IMR-90 (cell line): ENCODE data around the gene COL1A1. TPM values are rescaled to one million over a fixed set of nuclear protein-coding genes. Genes with fewer than 3 reads are reported as not detected.

Source experiments
- ATAC-seq: fragments of 200-7000 bp; cut with Tn5 transposase; 2 replicates; pipeline ENCODE4 v1.9.1; 2020; ENCODE audit warnings: low read depth, mild to moderate bottlenecking, moderate library complexity
- BruUV-seq: library from RNA; stranded (reverse); fragments of 400-500 nt; replicated peaks from 2 replicates; lab custom pipeline; 2021; lab: Mats Ljungman, UMichigan
- CTCF ChIA-PET: fragments of 300-600 bp; formaldehyde crosslinking; extraction: SDS; loops from one replicate; lab custom pipeline; 2021; ENCODE audit warnings: antibody characterized with exemption; lab: Yijun Ruan, JAX
- POLR2A ChIA-PET: fragments of 300-600 bp; sonication (Branson Sonifier 250); formaldehyde crosslinking; loops from one replicate; lab custom pipeline; 2022; ENCODE audit warnings: antibody characterized with exemption; ENCODE audit not compliant: unreplicated experiment; lab: Charles Lee
- DNase-seq: peaks from one replicate; pipeline ENCODE4 v3.0.0; 2013
- H2AFZ ChIP-seq: replicated peaks from 2 replicates; pipeline ENCODE3; 2013; ENCODE audit warnings: low read length, mild to moderate bottlenecking; ENCODE audit not compliant: poor library complexity
- H2AK5ac ChIP-seq: 2 replicates; pipeline ENCODE4 v1.6.1; 2013; ENCODE audit warnings: low read depth, low read length, inconsistent platforms
- H2AK9ac ChIP-seq: replicated peaks from 2 replicates; pipeline ENCODE3; 2013; ENCODE audit warnings: mild to moderate bottlenecking, low read depth, low read length, moderate library complexity; ENCODE audit not compliant: poor library complexity
- H2BK120ac ChIP-seq: 2 replicates; pipeline ENCODE4 v1.6.1; 2013; ENCODE audit warnings: low read depth, low read length, inconsistent platforms
- H2BK15ac ChIP-seq: 3 replicates; pipeline ENCODE4 v1.6.1; 2013; ENCODE audit warnings: low read depth, low read length, inconsistent platforms
- H2BK20ac ChIP-seq: 2 replicates; pipeline ENCODE4 v1.6.1; 2013; ENCODE audit warnings: low read depth, mild to moderate bottlenecking, inconsistent platforms, low read length, moderate library complexity
- H2BK5ac ChIP-seq: 2 replicates; pipeline ENCODE4 v1.6.1; 2013; ENCODE audit warnings: mild to moderate bottlenecking, low read depth, low read length, inconsistent platforms; ENCODE audit not compliant: poor library complexity, severe bottlenecking
- H3K14ac ChIP-seq: replicated peaks from 2 replicates; pipeline ENCODE4 v1.6.1; 2013; ENCODE audit warnings: low read depth, low read length, inconsistent platforms
- H3K18ac ChIP-seq: 2 replicates; pipeline ENCODE4 v1.6.1; 2013; ENCODE audit warnings: low read depth, low read length, control low read depth
- H3K23ac ChIP-seq: 2 replicates; pipeline ENCODE4 v1.6.1; 2013; ENCODE audit warnings: low read depth, low read length, inconsistent platforms
- H3K27ac ChIP-seq: 2 replicates; pipeline ENCODE4 v1.5.1; 2013; ENCODE audit warnings: mild to moderate bottlenecking, control low read depth, low read length; ENCODE audit not compliant: insufficient read depth
- H3K27me3 ChIP-seq: 2 replicates; pipeline ENCODE4 v1.6.1; 2013; ENCODE audit warnings: low read length; ENCODE audit not compliant: control insufficient read depth, insufficient read depth
- H3K36me3 ChIP-seq: 2 replicates; pipeline ENCODE4 v1.6.1; 2013; ENCODE audit warnings: low read length, mixed read lengths; ENCODE audit not compliant: control insufficient read depth, insufficient read depth
- H3K4ac ChIP-seq: 2 replicates; pipeline ENCODE4 v1.6.1; 2013; ENCODE audit warnings: low read depth, low read length, inconsistent platforms
- H3K4me1 ChIP-seq: 2 replicates; pipeline ENCODE4 v1.6.1; 2013; ENCODE audit warnings: low read length, mixed read lengths; ENCODE audit not compliant: control insufficient read depth, insufficient read depth
- H3K4me2 ChIP-seq: 2 replicates; pipeline ENCODE4 v1.6.1; 2013; ENCODE audit warnings: low read depth, mild to moderate bottlenecking, control low read depth, low read length, moderate library complexity
- H3K4me3 ChIP-seq: 2 replicates; pipeline ENCODE4 v1.5.1; 2013; ENCODE audit warnings: low read depth, mild to moderate bottlenecking, control low read depth, low read length, moderate library complexity; ENCODE audit not compliant: insufficient read depth
- H3K56ac ChIP-seq: 2 replicates; pipeline ENCODE4 v1.6.1; 2013; ENCODE audit warnings: low read length, inconsistent platforms; ENCODE audit not compliant: insufficient read depth; ENCODE audit errors: extremely low read depth
- H3K79me1 ChIP-seq, 2 experiments: 2 replicates each; pipeline ENCODE4 v1.6.1; 2013; ENCODE audit warnings: low read length in 2 of 2, inconsistent platforms in 1 of 2, low read depth in 1 of 2
- H3K9ac ChIP-seq: 2 replicates; pipeline ENCODE4 v1.6.1; 2013; ENCODE audit warnings: low read depth, low read length, control low read depth
- H3K9me1 ChIP-seq: 2 replicates; pipeline ENCODE4 v1.6.1; 2013; ENCODE audit warnings: low read length, inconsistent platforms; ENCODE audit not compliant: insufficient read depth
- H3K9me3 ChIP-seq: 2 replicates; pipeline ENCODE4 v1.6.1; 2013; ENCODE audit warnings: low read length; ENCODE audit not compliant: control insufficient read depth, insufficient read depth
- H4K20me1 ChIP-seq: 2 replicates; pipeline ENCODE4 v1.6.1; 2013; ENCODE audit warnings: low read length, inconsistent platforms; ENCODE audit not compliant: insufficient read depth
- H4K5ac ChIP-seq: 2 replicates; pipeline ENCODE4 v1.6.1; 2013; ENCODE audit warnings: mild to moderate bottlenecking, low read depth, low read length, control low read depth
- H4K8ac ChIP-seq, 2 experiments: 2 replicates each; pipeline ENCODE4 v1.6.1; 2013; ENCODE audit warnings: low read depth in 2 of 2, low read length in 2 of 2, control low read depth in 1 of 2, inconsistent platforms in 1 of 2
- H4K91ac ChIP-seq: 2 replicates; pipeline ENCODE4 v1.6.1; 2013; ENCODE audit warnings: low read depth, low read length, inconsistent platforms; ENCODE audit not compliant: insufficient read depth
- BHLHE40 ChIP-seq: fragments of 150-350 bp; IDR thresholded peaks from 2 replicates; pipeline ENCODE4 v1.6.1; 2016; ENCODE audit warnings: mild to moderate bottlenecking, low read depth, low read length
- CTCF ChIP-seq: conservative IDR thresholded peaks from 2 replicates; pipeline ENCODE4 v1.5.1; 2012; ENCODE audit warnings: mild to moderate bottlenecking, low read depth, low read length, improper control_type of control experiment
- ELK1 ChIP-seq: fragments of 150-350 bp; IDR thresholded peaks from 2 replicates; pipeline ENCODE4 v1.6.1; 2016; ENCODE audit warnings: low read depth, mild to moderate bottlenecking, low read length, moderate library complexity, borderline replicate concordance
- MXI1 ChIP-seq: IDR thresholded peaks from 2 replicates; pipeline ENCODE4 v1.6.1; 2012; ENCODE audit warnings: low read depth, mild to moderate bottlenecking, low read length, moderate library complexity, borderline replicate concordance
- NFE2L2 ChIP-seq: fragments of 150-350 bp; IDR thresholded peaks from 2 replicates; pipeline ENCODE4 v1.6.1; 2016; ENCODE audit warnings: low read depth, mild to moderate bottlenecking, low read length
- POLR2A ChIP-seq: IDR thresholded peaks from 2 replicates; pipeline ENCODE4 v1.6.1; 2012; ENCODE audit warnings: mild to moderate bottlenecking, low read depth, low read length
- RAD21 ChIP-seq: IDR thresholded peaks from 2 replicates; pipeline ENCODE4 v1.6.1; 2012; ENCODE audit warnings: low read length, improper control_type of control experiment
- RCOR1 ChIP-seq: IDR thresholded peaks from 2 replicates; pipeline ENCODE4 v1.6.1; 2012; ENCODE audit warnings: mild to moderate bottlenecking, low read length, improper control_type of control experiment; ENCODE audit not compliant: insufficient replicate concordance
- RFX5 ChIP-seq: IDR thresholded peaks from 2 replicates; pipeline ENCODE4 v1.8.0; 2012; ENCODE audit warnings: low read depth, mild to moderate bottlenecking, low read length, moderate library complexity
- SMC3 ChIP-seq: fragments of 150-350 bp; IDR thresholded peaks from 2 replicates; pipeline ENCODE4 v1.6.1; 2016; ENCODE audit warnings: low read depth, mild to moderate bottlenecking, antibody characterized with exemption, low read length, moderate library complexity
- WGBS, 2 experiments: methylation state at CpG; one replicate each; pipeline versions ENCODE4 v1.1.5 to v1.1.7; 2013; ENCODE audit warnings: missing lambda C conversion rate in 2 of 2; ENCODE audit not compliant: insufficient read length in 1 of 2; ENCODE audit errors: extremely low coverage in 2 of 2; 5-methylcytosine and 5-hydroxymethylcytosine counted together
- dilution Hi-C: fragments of 300-500 bp; cut with HindIII; formaldehyde crosslinking; loops from one replicate; pipeline ENCODE4 v1.14.3; 2018; ENCODE audit warnings: low sequenced_read_pairs; ENCODE audit not compliant: unreplicated experiment
- in situ Hi-C: fragments of 300-500 bp; cut with MboI; formaldehyde crosslinking; loops from 3 replicates; pipeline ENCODE4 v1.14.3; 2019; ENCODE audit warnings: low sequenced_read_pairs, inconsistent platforms, mixed read lengths
- intact Hi-C: fragments of 100-400 bp; cut with micrococcal nuclease; formaldehyde crosslinking; loops from 2 replicates; pipeline ENCODE4 v1.10.0; 2022
- polyA plus RNA-seq, 3 experiments: library from polyadenylated mRNA; depleted of rRNA; stranded (reverse); fragments of >200 nt; gene quantifications; 2 replicates each; pipeline ENCODE4 v1.2.3, GENCODE V29; 2012; ENCODE audit warnings: low replicate concordance in 1 of 3
- total RNA-seq: library from RNA; depleted of rRNA; stranded (reverse); fragments of >200 nt; gene quantifications from 2 replicates; pipeline ENCODE4 v1.2.3, GENCODE V29; 2012

COL1A1 gene
- total and polyA plus RNA-seq, 2 of the 4 experiments (the other 2 are of a cell fraction), result 2,180 to 4,350 TPM

- Histone ChIP-seq H4K5ac (peak overlapping the region; percentile 83), H3K4ac (peak overlapping the region; percentile 100), H3K27me3 (no peaks in the 10 kb centered on the region), H3K9me1 (0 out of 2 replicates have a peak, but pooled peaks cover 3% of the 10 kb centered on the region), H3K23ac (peak overlapping the region; percentile 100), H3K56ac (peak overlapping the region; percentile 92), H4K8ac (peak overlapping the region; percentile 65 to 97), H3K4me2 (peak overlapping the region; percentile 5; the same call in 1 of the 2 replicates), H2AFZ (peak overlapping the region; percentile 48), H4K20me1 (peaks cover 92% of the 10 kb centered on the region), H3K27ac (peak overlapping the region; percentile 99), H2BK120ac (peak overlapping the region; percentile 50), H2BK20ac (peak overlapping the region; percentile 24; the same call in 1 of the 2 replicates), H3K9me3 (no peaks in the 10 kb centered on the region), H2BK5ac (peak overlapping the region; percentile 99), H2AK5ac (peak overlapping the region; percentile 80), H3K14ac (peak overlapping the region; percentile 100), H2AK9ac (peak overlapping the region; percentile 85), H2BK15ac (no peak overlapping the region), H3K36me3 (peaks cover 93% of the 10 kb centered on the region), H4K91ac (peak overlapping the region; percentile 78), H3K9ac (peak overlapping the region; percentile 98), H3K18ac (peak overlapping the region; percentile 83), H3K4me1 (peaks cover 57% of the 10 kb centered on the region), H3K4me3 (no peak overlapping the region), H3K79me1 (peaks cover 16 to 82% of the 10 kb centered on the region in 2 experiments; a peak in 3 of 4 replicates)
- POLR2A ChIA-PET, result interaction anchor here (0.6 to 3.7 kb wide), 5 partner anchors 8 to 77 kb away, joined by 3 to 26 read pairs (median 5); no protein-coding TSS in a partner anchor
- in situ Hi-C loops (loop anchor here (5.0 kb wide), 1 partner anchor 77 kb away; the partner anchor contains the start of gene TMEM92), dilution Hi-C loops (no loop called here), intact Hi-C loops (no loop called here)
- ATAC-seq (peak; percentile 1), DNase-seq (peak; percentile 74)
- CTCF ChIA-PET, result no interaction called here
- 0 out of 2 replicates have a peak, but pooled peaks have one; percentile 28 for TF ChIP-seq SMC3
- no peak for TF ChIP-seq NFE2L2
- no peak for TF ChIP-seq MXI1
- TF ChIP-seq ELK1, result no peak
- no peak for TF ChIP-seq RFX5
- TF ChIP-seq POLR2A, result no peak
- peak; percentile 37; the same call in 1 of the 2 replicates for TF ChIP-seq CTCF
- 0 out of 2 replicates have a peak, but pooled peaks have one; percentile 13 for TF ChIP-seq RAD21
- TF ChIP-seq BHLHE40, result no peak
- no peak for TF ChIP-seq RCOR1
- BruUV-seq, result no TSS peak
- WGBS, 2 experiments, result 50% methylated on average over 1 of the region's 17 CpGs; no CpG with 5 or more reads in 1 of the 2 experiments
Measured at GRCh38 chr17:50194934-50195865, 6.2 kb downstream of the COL1A1 start.
